SK-N-SH treated with all-trans-retinoic acid at 6 μM for 48 hours (cell line): Measurements from ENCODE around the gene FBXO42.

Experiments
- ATAC-seq: fragments of 200-7000 bp; cut with Tn5 transposase; 3 replicates; pipeline ENCODE4 v1.9.1; 2020; ENCODE audit warnings: mild to moderate bottlenecking, moderate library complexity
- ARNTL ChIP-seq: fragments of 450-650 bp; formaldehyde crosslinking; IDR thresholded peaks from 2 replicates; pipeline ENCODE4 v1.5.0; 2020; ENCODE audit warnings: low read depth, mild to moderate bottlenecking, moderate library complexity, borderline replicate concordance
- BACH2 ChIP-seq: fragments of 250-450 bp; sonication (Bioruptor Pico); IDR thresholded peaks from 2 replicates; pipeline ENCODE4 v1.9.0; 2021; ENCODE audit warnings: mild to moderate bottlenecking, borderline replicate concordance
- CSDC2 ChIP-seq: fragments of 250-450 bp; sonication (Bioruptor Pico); IDR thresholded peaks from 2 replicates; pipeline ENCODE4 v1.5.0; 2020; ENCODE audit warnings: mild to moderate bottlenecking, moderate library complexity
- ESRRG ChIP-seq: fragments of 250-450 bp; sonication (Bioruptor Pico); IDR thresholded peaks from 2 replicates; pipeline ENCODE4 v1.6.1; 2021; ENCODE audit warnings: mild to moderate bottlenecking
- GLIS3 ChIP-seq: fragments of 250-450 bp; sonication (Bioruptor Pico); IDR thresholded peaks from 2 replicates; pipeline ENCODE4 v1.5.0; 2020; ENCODE audit warnings: mild to moderate bottlenecking, moderate library complexity
- ISL1 ChIP-seq: fragments of 250-450 bp; sonication (Bioruptor Pico); IDR thresholded peaks from 2 replicates; pipeline ENCODE4 v2.1.2; 2022; ENCODE audit warnings: mild to moderate bottlenecking, moderate library complexity
- OSR1 ChIP-seq: fragments of 250-450 bp; sonication (Bioruptor Pico); IDR thresholded peaks from 2 replicates; pipeline ENCODE4 v1.8.0; 2022; ENCODE audit warnings: moderate library complexity, mild to moderate bottlenecking, inconsistent platforms
- PPARA ChIP-seq: fragments of 250-450 bp; sonication (Bioruptor Pico); IDR thresholded peaks from 2 replicates; pipeline ENCODE4 v1.5.0; 2020; ENCODE audit warnings: mild to moderate bottlenecking, borderline replicate concordance
- RARB ChIP-seq: fragments of 250-450 bp; sonication (Bioruptor Pico); IDR thresholded peaks from 2 replicates; pipeline ENCODE4 v1.8.0; 2021; ENCODE audit warnings: mild to moderate bottlenecking, moderate library complexity
- SNAI2 ChIP-seq: fragments of 250-450 bp; sonication (Bioruptor Pico); IDR thresholded peaks from 2 replicates; pipeline ENCODE4 v1.5.0; 2020; ENCODE audit warnings: mild to moderate bottlenecking, moderate library complexity
- TCF4 ChIP-seq: fragments of 250-450 bp; sonication (Bioruptor Pico); IDR thresholded peaks from 2 replicates; pipeline ENCODE4 v1.8.0; 2021; ENCODE audit warnings: mild to moderate bottlenecking, moderate library complexity, borderline replicate concordance
- TOX ChIP-seq: fragments of 250-450 bp; sonication (Bioruptor Pico); IDR thresholded peaks from 2 replicates; pipeline ENCODE4 v1.8.0; 2021; ENCODE audit warnings: mild to moderate bottlenecking, moderate library complexity, borderline replicate concordance
- ZC3H10 ChIP-seq: fragments of 250-450 bp; sonication (Bioruptor Pico); IDR thresholded peaks from 2 replicates; pipeline ENCODE4 v1.5.1; 2021; ENCODE audit warnings: mild to moderate bottlenecking, moderate library complexity
- ZFP3 ChIP-seq: fragments of 250-450 bp; sonication (Bioruptor Pico); IDR thresholded peaks from 2 replicates; pipeline ENCODE4 v1.5.0; 2020; ENCODE audit warnings: mild to moderate bottlenecking, moderate library complexity
- ZFP30 ChIP-seq: fragments of 450-650 bp; formaldehyde crosslinking; IDR thresholded peaks from 2 replicates; pipeline ENCODE4 v1.5.0; 2022; ENCODE audit warnings: mild to moderate bottlenecking, moderate library complexity
- ZNF565 ChIP-seq: fragments of 450-650 bp; formaldehyde crosslinking; conservative IDR thresholded peaks from 2 replicates; pipeline ENCODE4 v1.5.0; 2020; ENCODE audit warnings: low read depth, mild to moderate bottlenecking, moderate library complexity
- ZNF70 ChIP-seq: fragments of 450-650 bp; formaldehyde crosslinking; IDR thresholded peaks from 2 replicates; pipeline ENCODE4 v1.5.0; 2020; ENCODE audit warnings: mild to moderate bottlenecking, moderate library complexity
- ZNF8 ChIP-seq: fragments of 450-650 bp; formaldehyde crosslinking; IDR thresholded peaks from 2 replicates; pipeline ENCODE4 v1.5.0; 2020; ENCODE audit warnings: mild to moderate bottlenecking, moderate library complexity
- TF ChIP-seq, protein P1 (sequence below): fragments of 250-450 bp; sonication (Bioruptor Pico); IDR thresholded peaks from 2 replicates; pipeline ENCODE4 v1.8.0; 2020; ENCODE audit warnings: mild to moderate bottlenecking, moderate library complexity, borderline replicate concordance
- TF ChIP-seq, protein P2 (sequence below): fragments of 250-450 bp; sonication (Bioruptor Pico); IDR thresholded peaks from 2 replicates; pipeline ENCODE4 v1.5.0; 2020; ENCODE audit warnings: mild to moderate bottlenecking, moderate library complexity
- TF ChIP-seq, protein P3 (sequence below): fragments of 250-450 bp; sonication (Bioruptor Pico); IDR thresholded peaks from 2 replicates; pipeline ENCODE4 v1.5.1; 2021; ENCODE audit warnings: mild to moderate bottlenecking, moderate library complexity
- TF ChIP-seq, protein P4 (sequence below): fragments of 250-450 bp; sonication (Bioruptor Pico); IDR thresholded peaks from 2 replicates; pipeline ENCODE4 v1.5.1; 2020; ENCODE audit warnings: low read depth, mild to moderate bottlenecking, moderate library complexity
- TF ChIP-seq, protein P5 (sequence below): fragments of 250-450 bp; sonication (Bioruptor Pico); IDR thresholded peaks from 2 replicates; pipeline ENCODE4 v1.8.0; 2021; ENCODE audit warnings: low read depth, mild to moderate bottlenecking, moderate library complexity, borderline replicate concordance

The FBXO42 gene

DNA sequence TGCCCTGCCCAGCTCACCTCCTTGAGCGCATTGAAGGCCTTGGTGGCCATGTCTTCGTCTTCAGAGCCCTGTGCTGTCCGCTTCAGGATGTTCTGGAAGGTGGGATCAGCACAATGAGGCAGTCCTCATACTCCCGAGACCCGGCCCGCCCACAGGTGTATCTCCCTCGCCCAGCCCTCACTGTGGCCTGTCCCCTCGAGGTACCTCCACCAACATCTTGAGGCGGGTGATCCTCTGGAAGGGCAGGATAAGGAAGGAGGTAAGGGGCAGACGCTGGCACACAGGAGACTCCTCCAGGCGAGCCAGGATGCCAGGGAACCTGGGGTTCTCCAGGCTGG is 147.0 kb downstream of the FBXO42 start:
- ATAC-seq, result no peak
- TF ChIP-seq ZNF8 (CRISPR knock-in tag), result no peak
- TF ChIP-seq CSDC2 (CRISPR knock-in tag), result no peak
- no peak for TF ChIP-seq ZFP3 (CRISPR knock-in tag)
- no peak for TF ChIP-seq ZC3H10 (CRISPR knock-in tag)
- TF ChIP-seq ZNF70 (CRISPR knock-in tag), result no peak
- TF ChIP-seq, protein P1, sequence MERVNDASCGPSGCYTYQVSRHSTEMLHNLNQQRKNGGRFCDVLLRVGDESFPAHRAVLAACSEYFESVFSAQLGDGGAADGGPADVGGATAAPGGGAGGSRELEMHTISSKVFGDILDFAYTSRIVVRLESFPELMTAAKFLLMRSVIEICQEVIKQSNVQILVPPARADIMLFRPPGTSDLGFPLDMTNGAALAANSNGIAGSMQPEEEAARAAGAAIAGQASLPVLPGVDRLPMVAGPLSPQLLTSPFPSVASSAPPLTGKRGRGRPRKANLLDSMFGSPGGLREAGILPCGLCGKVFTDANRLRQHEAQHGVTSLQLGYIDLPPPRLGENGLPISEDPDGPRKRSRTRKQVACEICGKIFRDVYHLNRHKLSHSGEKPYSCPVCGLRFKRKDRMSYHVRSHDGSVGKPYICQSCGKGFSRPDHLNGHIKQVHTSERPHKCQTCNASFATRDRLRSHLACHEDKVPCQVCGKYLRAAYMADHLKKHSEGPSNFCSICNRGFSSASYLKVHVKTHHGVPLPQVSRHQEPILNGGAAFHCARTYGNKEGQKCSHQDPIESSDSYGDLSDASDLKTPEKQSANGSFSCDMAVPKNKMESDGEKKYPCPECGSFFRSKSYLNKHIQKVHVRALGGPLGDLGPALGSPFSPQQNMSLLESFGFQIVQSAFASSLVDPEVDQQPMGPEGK (CRISPR knock-in tag), result no peak
- TF ChIP-seq TOX (CRISPR knock-in tag), result no peak
- TF ChIP-seq GLIS3 (CRISPR knock-in tag), result no peak
- no peak for TF ChIP-seq TCF4 (CRISPR knock-in tag)
- no peak for TF ChIP-seq ISL1
- TF ChIP-seq PPARA (CRISPR knock-in tag), result no peak
- TF ChIP-seq RARB (CRISPR knock-in tag), result no peak
- TF ChIP-seq, protein P2, sequence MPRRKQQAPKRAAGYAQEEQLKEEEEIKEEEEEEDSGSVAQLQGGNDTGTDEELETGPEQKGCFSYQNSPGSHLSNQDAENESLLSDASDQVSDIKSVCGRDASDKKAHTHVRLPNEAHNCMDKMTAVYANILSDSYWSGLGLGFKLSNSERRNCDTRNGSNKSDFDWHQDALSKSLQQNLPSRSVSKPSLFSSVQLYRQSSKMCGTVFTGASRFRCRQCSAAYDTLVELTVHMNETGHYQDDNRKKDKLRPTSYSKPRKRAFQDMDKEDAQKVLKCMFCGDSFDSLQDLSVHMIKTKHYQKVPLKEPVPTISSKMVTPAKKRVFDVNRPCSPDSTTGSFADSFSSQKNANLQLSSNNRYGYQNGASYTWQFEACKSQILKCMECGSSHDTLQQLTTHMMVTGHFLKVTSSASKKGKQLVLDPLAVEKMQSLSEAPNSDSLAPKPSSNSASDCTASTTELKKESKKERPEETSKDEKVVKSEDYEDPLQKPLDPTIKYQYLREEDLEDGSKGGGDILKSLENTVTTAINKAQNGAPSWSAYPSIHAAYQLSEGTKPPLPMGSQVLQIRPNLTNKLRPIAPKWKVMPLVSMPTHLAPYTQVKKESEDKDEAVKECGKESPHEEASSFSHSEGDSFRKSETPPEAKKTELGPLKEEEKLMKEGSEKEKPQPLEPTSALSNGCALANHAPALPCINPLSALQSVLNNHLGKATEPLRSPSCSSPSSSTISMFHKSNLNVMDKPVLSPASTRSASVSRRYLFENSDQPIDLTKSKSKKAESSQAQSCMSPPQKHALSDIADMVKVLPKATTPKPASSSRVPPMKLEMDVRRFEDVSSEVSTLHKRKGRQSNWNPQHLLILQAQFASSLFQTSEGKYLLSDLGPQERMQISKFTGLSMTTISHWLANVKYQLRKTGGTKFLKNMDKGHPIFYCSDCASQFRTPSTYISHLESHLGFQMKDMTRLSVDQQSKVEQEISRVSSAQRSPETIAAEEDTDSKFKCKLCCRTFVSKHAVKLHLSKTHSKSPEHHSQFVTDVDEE (CRISPR knock-in tag), result no peak
- TF ChIP-seq ESRRG (CRISPR knock-in tag), result no peak
- TF ChIP-seq ARNTL (CRISPR knock-in tag), result no peak
- no peak for TF ChIP-seq BACH2 (CRISPR knock-in tag)

DNA sequence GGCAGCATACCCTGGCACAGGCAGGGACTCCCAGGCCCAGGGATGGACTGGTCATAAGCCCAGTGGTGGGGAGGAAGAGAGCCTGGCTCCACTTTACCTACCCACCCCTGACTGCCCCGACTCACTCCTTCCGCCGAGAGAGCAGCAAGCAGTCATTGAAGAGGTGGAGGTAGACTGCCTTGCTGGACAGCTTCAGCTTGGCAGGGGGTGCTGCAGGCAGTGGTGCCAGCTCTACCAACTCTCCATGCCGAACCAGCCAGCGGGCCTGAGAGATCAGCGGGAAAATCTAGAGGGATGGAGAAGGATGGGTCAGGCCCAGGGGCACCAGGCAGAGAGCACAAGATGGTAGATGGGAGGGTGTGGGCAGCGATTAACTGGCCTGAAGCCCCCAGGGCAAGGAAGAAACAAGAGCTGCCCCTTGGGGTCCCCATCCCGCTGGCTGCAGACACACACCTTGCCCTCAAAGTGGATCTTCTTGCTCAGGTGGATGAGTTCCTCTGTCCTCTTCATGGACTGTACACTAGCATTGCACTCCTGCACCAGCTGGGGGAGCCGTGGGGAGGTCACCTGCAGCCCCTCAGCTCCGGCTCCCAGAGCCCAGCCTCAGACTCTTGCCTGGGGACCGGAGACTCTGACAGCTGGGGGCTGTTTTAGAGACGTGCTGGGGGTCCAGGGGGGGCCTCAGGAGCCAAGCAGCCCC is 147.5 kb downstream of the FBXO42 start:
- no peak for ATAC-seq
- no peak for TF ChIP-seq OSR1 (CRISPR knock-in tag)
- no peak for TF ChIP-seq ZNF565 (CRISPR knock-in tag)
- TF ChIP-seq, protein P3, sequence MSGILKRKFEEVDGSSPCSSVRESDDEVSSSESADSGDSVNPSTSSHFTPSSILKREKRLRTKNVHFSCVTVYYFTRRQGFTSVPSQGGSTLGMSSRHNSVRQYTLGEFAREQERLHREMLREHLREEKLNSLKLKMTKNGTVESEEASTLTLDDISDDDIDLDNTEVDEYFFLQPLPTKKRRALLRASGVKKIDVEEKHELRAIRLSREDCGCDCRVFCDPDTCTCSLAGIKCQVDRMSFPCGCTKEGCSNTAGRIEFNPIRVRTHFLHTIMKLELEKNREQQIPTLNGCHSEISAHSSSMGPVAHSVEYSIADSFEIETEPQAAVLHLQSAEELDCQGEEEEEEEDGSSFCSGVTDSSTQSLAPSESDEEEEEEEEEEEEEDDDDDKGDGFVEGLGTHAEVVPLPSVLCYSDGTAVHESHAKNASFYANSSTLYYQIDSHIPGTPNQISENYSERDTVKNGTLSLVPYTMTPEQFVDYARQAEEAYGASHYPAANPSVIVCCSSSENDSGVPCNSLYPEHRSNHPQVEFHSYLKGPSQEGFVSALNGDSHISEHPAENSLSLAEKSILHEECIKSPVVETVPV (CRISPR knock-in tag), result no peak
- TF ChIP-seq, protein P4, sequence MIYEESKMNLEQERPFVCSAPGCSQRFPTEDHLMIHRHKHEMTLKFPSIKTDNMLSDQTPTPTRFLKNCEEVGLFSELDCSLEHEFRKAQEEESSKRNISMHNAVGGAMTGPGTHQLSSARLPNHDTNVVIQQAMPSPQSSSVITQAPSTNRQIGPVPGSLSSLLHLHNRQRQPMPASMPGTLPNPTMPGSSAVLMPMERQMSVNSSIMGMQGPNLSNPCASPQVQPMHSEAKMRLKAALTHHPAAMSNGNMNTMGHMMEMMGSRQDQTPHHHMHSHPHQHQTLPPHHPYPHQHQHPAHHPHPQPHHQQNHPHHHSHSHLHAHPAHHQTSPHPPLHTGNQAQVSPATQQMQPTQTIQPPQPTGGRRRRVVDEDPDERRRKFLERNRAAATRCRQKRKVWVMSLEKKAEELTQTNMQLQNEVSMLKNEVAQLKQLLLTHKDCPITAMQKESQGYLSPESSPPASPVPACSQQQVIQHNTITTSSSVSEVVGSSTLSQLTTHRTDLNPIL, result no peak
- no peak for TF ChIP-seq CSDC2 (CRISPR knock-in tag)
- TF ChIP-seq ZFP3 (CRISPR knock-in tag), result no peak
- no peak for TF ChIP-seq SNAI2 (CRISPR knock-in tag)
- TF ChIP-seq TOX (CRISPR knock-in tag), result no peak
- TF ChIP-seq RARB (CRISPR knock-in tag), result no peak
- TF ChIP-seq, protein P2 (CRISPR knock-in tag), result no peak
- no peak for TF ChIP-seq GLIS3 (CRISPR knock-in tag)
- TF ChIP-seq ARNTL (CRISPR knock-in tag), result no peak
- TF ChIP-seq ZFP30 (CRISPR knock-in tag), result no peak
- TF ChIP-seq ZNF70 (CRISPR knock-in tag), result no peak
- TF ChIP-seq ESRRG (CRISPR knock-in tag), result no peak
- TF ChIP-seq, protein P5, sequence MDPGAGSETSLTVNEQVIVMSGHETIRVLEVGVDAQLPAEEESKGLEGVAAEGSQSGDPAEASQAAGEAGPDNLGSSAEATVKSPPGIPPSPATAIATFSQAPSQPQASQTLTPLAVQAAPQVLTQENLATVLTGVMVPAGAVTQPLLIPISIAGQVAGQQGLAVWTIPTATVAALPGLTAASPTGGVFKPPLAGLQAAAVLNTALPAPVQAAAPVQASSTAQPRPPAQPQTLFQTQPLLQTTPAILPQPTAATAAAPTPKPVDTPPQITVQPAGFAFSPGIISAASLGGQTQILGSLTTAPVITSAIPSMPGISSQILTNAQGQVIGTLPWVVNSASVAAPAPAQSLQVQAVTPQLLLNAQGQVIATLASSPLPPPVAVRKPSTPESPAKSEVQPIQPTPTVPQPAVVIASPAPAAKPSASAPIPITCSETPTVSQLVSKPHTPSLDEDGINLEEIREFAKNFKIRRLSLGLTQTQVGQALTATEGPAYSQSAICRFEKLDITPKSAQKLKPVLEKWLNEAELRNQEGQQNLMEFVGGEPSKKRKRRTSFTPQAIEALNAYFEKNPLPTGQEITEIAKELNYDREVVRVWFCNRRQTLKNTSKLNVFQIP (CRISPR knock-in tag), result no peak
- TF ChIP-seq, protein P1 (CRISPR knock-in tag), result no peak
- no peak for TF ChIP-seq TCF4 (CRISPR knock-in tag)
- TF ChIP-seq, all 23 proteins: peak for 0
